Heart right ventricle (tissue), 16 donors: ENCODE data around the gene GID8. TPM values are rescaled to one million over a fixed set of nuclear protein-coding genes. Genes with fewer than 3 reads are reported as not detected.
A peak's percentile ranks its signal among the peaks of the same experiment; 100 is the strongest.

ENCODE experiments used
- ATAC-seq, 8 donors: fragments of 200-7000 bp; cut with Tn5 transposase; one replicate each; pipeline ENCODE4 v1.9.1; 2020; ENCODE audit warnings: mild to moderate bottlenecking in 8 of 8, moderate library complexity in 8 of 8, moderate number of reproducible peaks in 1 of 8
- DNase-seq, 2 donors: peaks; one replicate each; pipeline ENCODE4 v3.0.0-alpha.2; 2020
- H3K27ac ChIP-seq, 10 donors: fragments of 200-600 bp; sonication (generic) in 2 of 10; one replicate each; pipeline versions ENCODE4 v1.5.0 to v1.8.0; 2020 to 2022; ENCODE audit warnings: mild to moderate bottlenecking in 3 of 10
- H3K27me3 ChIP-seq, 7 donors: fragments of 200-600 bp; one replicate each; pipeline ENCODE4 v1.8.0; 2021 to 2022; ENCODE audit warnings: mild to moderate bottlenecking in 2 of 7
- H3K36me3 ChIP-seq, 9 donors: fragments of 200-600 bp; sonication (generic) in 1 of 9; one replicate each; pipeline versions ENCODE4 v1.5.0 to v1.8.0; 2020 to 2022; ENCODE audit warnings: mild to moderate bottlenecking in 2 of 9
- H3K4me1 ChIP-seq, 9 donors: fragments of 200-600 bp; sonication (generic) in 1 of 9; one replicate each; pipeline versions ENCODE4 v1.5.0 to v1.8.0; 2020 to 2022; ENCODE audit warnings: mild to moderate bottlenecking in 4 of 9
- H3K4me3 ChIP-seq, 10 donors: fragments of 200-600 bp; sonication (generic) in 2 of 10; one replicate each; pipeline versions ENCODE4 v1.5.0 to v1.8.0; 2020 to 2022; ENCODE audit warnings: mild to moderate bottlenecking in 7 of 10, moderate library complexity in 2 of 10
- H3K9me3 ChIP-seq, 11 donors: fragments of 200-600 bp in 10 of 11; sonication (generic) in 2 of 11; one replicate each; pipeline versions ENCODE4 v1.5.0 to v1.8.0; 2013 to 2022; ENCODE audit warnings: mild to moderate bottlenecking in 2 of 11, control low read depth in 1 of 11, moderate library complexity in 1 of 11
- WGBS, 2 donors: extraction: QIAGEN DNeasy Blood & Tissue Kit; methylation state at CpG; one replicate each; pipeline ENCODE4 v1.1.7; 2013; ENCODE audit warnings: inconsistent platforms in 1 of 2; 5-methylcytosine and 5-hydroxymethylcytosine counted together
- intact Hi-C, 10 donors: fragments of 100-400 bp; cut with DNase I; formaldehyde crosslinking; loops; one replicate each; pipeline versions ENCODE4 v1.11.1 to v1.14.2; 2022
- polyA plus RNA-seq, 2 donors: library from polyadenylated mRNA; stranded (reverse); fragments of 200-250 nt; gene quantifications; one replicate each; pipeline ENCODE4 v1.2.3, GENCODE V29; 2013
- total RNA-seq, 10 donors: library from RNA; stranded (reverse); fragmentation: NEBNext Ultra II Directional in 3 of 10; extraction: Animal tissue kit (Norgen Biotek cat#: 25700) in 3 of 10; gene quantifications; one replicate each; pipeline versions ENCODE4 v1.2.1 to v1.2.4, GENCODE V29; 2021 to 2023
- TF ChIP-seq, protein P1 (sequence below), 9 donors: fragments of 200-600 bp; sonication (generic) in 2 of 9; IDR thresholded peaks; one replicate each; pipeline versions ENCODE4 v1.5.0 to v1.8.0; 2021 to 2022; ENCODE audit warnings: antibody characterized with exemption in 9 of 9, mild to moderate bottlenecking in 5 of 9, moderate library complexity in 1 of 9
- donor health status: Arrhythmogenic right ventricular cardiomyopathy.
- donor health status: ischemic (EF 13 %, LVEDD 7.1; RV severe dilation, severe dysfunction).
- donor health status: healthy with polysubstance abuse.
- donor health status: DM: no; HTN: yes; CAD: no.
- donor health status: DM: no; HTN: no; CAD: no.
- donor health status: ischemic (EF 25% LVEDD 6.9; RV normal size, moderate dysfunction).
- donor health status: ischemic (EF 25% LVEDD 5.7; RV mildly dilated, moderate dysfunction).
- donor health status: healthy.
- donor health status: DM: yes; HTN: yes; CAD: no.
- donor health status: Ischemic cardiomyopathy.
- donor health status: ischemic (EF 35%, LVEDD 5.7; RV mildly dilated, moderate dysfunction).
- donor health status: nonischemic (EF 11% LVEDD 7.7; RV severe dilation, severe dysfunction).
- donor health status: DM: yes; HTN: yes; CAD: no.
- donor health status: PGD.
- donor health status: ischemic (EF 29% LVEDD 5.4; RV normal size, mild dysfunction).
- donor health status: nonischemic (EF 23%, LVEDD 6.1; RV moderate dilation, normal function).

The GID8 gene
- total and polyA plus RNA-seq, 12 donors = 7.0 to 19.9 (median 16.4) TPM

- peaks cover 0 to 25% (median 0%) of the 10 kb centered on the region in 9 donors for H3K36me3 ChIP-seq
- intact Hi-C loops = no loop called here
- TF ChIP-seq, protein P1, sequence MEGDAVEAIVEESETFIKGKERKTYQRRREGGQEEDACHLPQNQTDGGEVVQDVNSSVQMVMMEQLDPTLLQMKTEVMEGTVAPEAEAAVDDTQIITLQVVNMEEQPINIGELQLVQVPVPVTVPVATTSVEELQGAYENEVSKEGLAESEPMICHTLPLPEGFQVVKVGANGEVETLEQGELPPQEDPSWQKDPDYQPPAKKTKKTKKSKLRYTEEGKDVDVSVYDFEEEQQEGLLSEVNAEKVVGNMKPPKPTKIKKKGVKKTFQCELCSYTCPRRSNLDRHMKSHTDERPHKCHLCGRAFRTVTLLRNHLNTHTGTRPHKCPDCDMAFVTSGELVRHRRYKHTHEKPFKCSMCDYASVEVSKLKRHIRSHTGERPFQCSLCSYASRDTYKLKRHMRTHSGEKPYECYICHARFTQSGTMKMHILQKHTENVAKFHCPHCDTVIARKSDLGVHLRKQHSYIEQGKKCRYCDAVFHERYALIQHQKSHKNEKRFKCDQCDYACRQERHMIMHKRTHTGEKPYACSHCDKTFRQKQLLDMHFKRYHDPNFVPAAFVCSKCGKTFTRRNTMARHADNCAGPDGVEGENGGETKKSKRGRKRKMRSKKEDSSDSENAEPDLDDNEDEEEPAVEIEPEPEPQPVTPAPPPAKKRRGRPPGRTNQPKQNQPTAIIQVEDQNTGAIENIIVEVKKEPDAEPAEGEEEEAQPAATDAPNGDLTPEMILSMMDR (IDR thresholded peaks at IDR 0.05) = no peak
- WGBS, 2 donors = 58 to 78% methylated on average over 19 of the region's 19 CpGs
- peak overlapping the region in 1 of 10 donors; percentile 48 for H3K27ac ChIP-seq
- H3K27me3 ChIP-seq = no peaks in the 10 kb centered on the region
- ATAC-seq (peak in 3 of 8 donors; percentile 14 to 64 (median 41)), DNase-seq (no peak)
- H3K4me3 ChIP-seq = peak overlapping the region in 3 of 10 donors; percentile 28 to 33 (median 33)
- H3K9me3 ChIP-seq = no peaks in the 10 kb centered on the region
- peaks cover 0 to under 1% (median 0%) of the 10 kb centered on the region in 9 donors for H3K4me1 ChIP-seq
These were observed 23.4 kb downstream of the GID8 start for GRCh38 chr20:62961310-62961783.

- Histone ChIP-seq H3K27ac (peak overlapping the region in 1 of 10 donors; percentile 48), H3K4me1 (no peaks in the 10 kb centered on the region), H3K4me3 (no peak overlapping the region), H3K36me3 (peaks cover 0 to 25% (median 0%) of the 10 kb centered on the region in 9 donors), H3K27me3 (no peaks in the 10 kb centered on the region), H3K9me3 (no peaks in the 10 kb centered on the region)
- intact Hi-C loops = no loop called here
- TF ChIP-seq, protein P1 (IDR thresholded peaks at IDR 0.05) = no peak
- WGBS, 2 donors = 93 to 94% methylated on average over 8 of the region's 8 CpGs
- ATAC-seq (no peak), DNase-seq (no peak)
These were observed 23.9 kb downstream of the GID8 start for GRCh38 chr20:62961799-62962198.

DNA sequence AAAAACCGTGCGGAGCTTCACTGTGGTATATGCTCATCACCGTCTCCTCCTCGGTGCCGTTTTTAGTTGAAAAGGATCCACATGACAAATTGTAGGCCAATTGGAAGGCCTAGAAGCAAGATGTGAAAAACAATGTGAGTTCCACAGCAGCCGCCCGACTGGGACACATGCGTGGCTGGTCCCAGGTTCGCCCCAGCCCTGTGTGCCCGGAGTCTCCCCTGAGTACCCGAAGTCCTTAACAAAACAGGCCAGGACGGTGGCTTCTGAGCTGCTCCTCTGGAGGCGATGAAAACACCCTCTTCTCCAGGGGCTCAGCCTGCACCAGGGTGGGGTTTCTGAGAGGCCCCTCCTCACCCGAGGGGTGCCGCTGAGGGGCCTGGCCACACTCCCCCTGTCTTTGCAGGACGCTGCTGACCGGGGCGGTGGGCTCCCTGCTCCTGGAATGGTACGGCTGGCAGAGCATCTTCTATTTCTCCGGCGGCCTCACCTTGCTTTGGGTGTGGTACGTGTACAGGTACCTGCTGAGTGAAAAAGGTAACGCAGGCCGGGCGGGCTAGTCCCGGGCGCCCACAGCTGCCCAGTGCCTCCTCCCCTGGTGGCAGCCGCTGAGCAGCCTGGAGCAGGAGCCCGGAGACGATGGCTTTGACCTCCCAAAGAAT lies 24.4 kb downstream of the GID8 start:
- Histone ChIP-seq H3K36me3 (peaks cover 0 to 25% (median 0%) of the 10 kb centered on the region in 9 donors), H3K4me3 (no peak overlapping the region), H3K27ac (no peak overlapping the region), H3K27me3 (no peaks in the 10 kb centered on the region), H3K4me1 (no peaks in the 10 kb centered on the region), H3K9me3 (no peaks in the 10 kb centered on the region)
- ATAC-seq (no peak), DNase-seq (no peak)
- TF ChIP-seq, protein P1 (IDR thresholded peaks at IDR 0.05) = no peak
- WGBS, 2 donors = 92 to 94% methylated on average over 30 of the region's 30 CpGs
- intact Hi-C loops = no loop called here

GRCh38 chr20:62962891-62963613 lies 25.1 kb downstream of the GID8 start:
- 90 to 93% methylated on average over 32 of the region's 32 CpGs for WGBS, 2 donors
- no peak for DNase-seq
- H3K36me3 ChIP-seq = peaks cover 0 to 25% (median 0%) of the 10 kb centered on the region in 9 donors

More at GRCh38 chr20:62962891-62963613, 25.1 kb downstream of the GID8 start:
- ATAC-seq = no peak
- Histone ChIP-seq H3K27ac (no peak overlapping the region), H3K4me3 (no peak overlapping the region), H3K4me1 (no peaks in the 10 kb centered on the region), H3K9me3 (no peaks in the 10 kb centered on the region), H3K27me3 (peaks cover 0 to 3% (median 0%) of the 10 kb centered on the region in 7 donors)
- TF ChIP-seq, protein P1 (IDR thresholded peaks at IDR 0.05) = no peak
- intact Hi-C loops = no loop called here
